Gastrocnemius medialis (tissue), 4 donors: Measurements from ENCODE around the gene STRC.
"Not testable (repeated sequence)": the region's sequence is repeated elsewhere in the genome, so short reads cannot be mapped to it uniquely, and the experiment has no call there.

Experiments
- CTCF ChIP-seq, 5 experiments: fragments of 450-650 bp in 3 of 5; fragments of 200-600 bp in 2 of 5; sonication (generic) in 2 of 5; IDR thresholded peaks in 4 of 5; conservative IDR thresholded peaks in 1 of 5; 1 replicate in 4 of 5; 2 replicates in 1 of 5; pipeline ENCODE4 v1.5.1; 2016 to 2019; ENCODE audit warnings: antibody characterized with exemption in 5 of 5, mild to moderate bottlenecking in 3 of 5, moderate library complexity in 3 of 5
- POLR2A ChIP-seq, 2 donors: fragments of 450-650 bp; IDR thresholded peaks; one replicate each; pipeline ENCODE4 v1.6.1; 2017; ENCODE audit warnings: antibody characterized with exemption in 2 of 2, mild to moderate bottlenecking in 2 of 2, moderate library complexity in 2 of 2

- TF ChIP-seq POLR2A (IDR thresholded peaks at IDR 0.05); CTCF (IDR thresholded peaks at IDR 0.05 in 4 of 5, conservative IDR thresholded peaks at IDR 0.05 in 1 of 5): not testable (repeated sequence)
Measured at GRCh38 chr15:43574607-43575006, 44.0 kb downstream of the STRC start.
